Breast epithelium (tissue), 3 donors: ENCODE results near the gene IPO4.

ENCODE experiments used
- POLR2A ChIP-seq: fragments of 450-650 bp; IDR thresholded peaks from one replicate; pipeline ENCODE4 v1.6.1; 2016; ENCODE audit warnings: antibody characterized with exemption, mild to moderate bottlenecking, moderate library complexity
- TF ChIP-seq, protein P1 (sequence below), 3 donors: fragments of 450-650 bp; IDR thresholded peaks; one replicate each; pipeline ENCODE4 v1.5.1; 2016 to 2017; ENCODE audit warnings: antibody characterized with exemption in 3 of 3, mild to moderate bottlenecking in 3 of 3, moderate library complexity in 3 of 3

DNA sequence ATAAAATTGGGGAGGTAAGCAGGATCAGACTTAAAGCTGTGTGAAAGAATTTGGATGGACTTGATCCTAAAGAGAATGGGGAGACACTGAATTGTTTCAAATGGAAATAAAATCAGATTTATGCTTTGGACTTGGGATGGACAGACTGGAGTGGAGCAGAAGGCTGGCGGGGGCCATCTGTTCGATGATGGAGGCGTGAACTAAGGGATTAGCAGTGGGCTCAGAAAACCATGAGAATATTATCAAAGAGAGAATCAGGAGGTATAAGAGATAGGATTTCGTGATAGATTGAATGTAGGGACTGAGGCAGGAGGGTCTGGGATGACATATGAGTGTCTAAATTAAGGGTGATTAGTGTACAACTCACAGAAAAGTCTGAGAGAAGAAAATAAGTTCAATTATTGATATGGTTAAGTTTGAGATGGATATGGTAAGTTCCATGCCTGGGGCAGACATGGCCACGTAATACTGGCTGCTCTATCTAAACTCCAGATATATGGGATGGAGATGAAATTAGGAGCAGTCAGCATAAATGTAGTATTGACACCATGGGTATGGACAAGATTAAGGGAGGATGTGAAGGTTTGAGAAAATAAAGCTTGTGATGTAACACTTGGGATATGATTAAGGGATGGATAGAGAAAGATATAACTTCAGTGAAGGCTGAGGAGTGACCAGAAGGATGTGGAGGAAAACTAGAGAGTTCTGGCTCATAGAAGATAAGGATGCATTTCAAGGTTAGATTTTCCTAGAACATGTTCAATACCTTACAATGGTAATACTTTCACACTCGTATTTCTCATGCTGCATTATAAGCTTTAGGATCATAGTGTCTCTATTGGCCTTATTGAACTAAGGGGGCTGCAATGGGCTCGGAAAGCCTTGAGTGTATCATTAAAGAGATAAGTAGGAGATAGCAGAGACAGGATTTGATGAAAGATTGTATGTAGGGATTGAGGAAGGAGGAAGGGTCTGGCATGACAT is 15.8 kb upstream of the IPO4 start:
- TF ChIP-seq, protein P1, sequence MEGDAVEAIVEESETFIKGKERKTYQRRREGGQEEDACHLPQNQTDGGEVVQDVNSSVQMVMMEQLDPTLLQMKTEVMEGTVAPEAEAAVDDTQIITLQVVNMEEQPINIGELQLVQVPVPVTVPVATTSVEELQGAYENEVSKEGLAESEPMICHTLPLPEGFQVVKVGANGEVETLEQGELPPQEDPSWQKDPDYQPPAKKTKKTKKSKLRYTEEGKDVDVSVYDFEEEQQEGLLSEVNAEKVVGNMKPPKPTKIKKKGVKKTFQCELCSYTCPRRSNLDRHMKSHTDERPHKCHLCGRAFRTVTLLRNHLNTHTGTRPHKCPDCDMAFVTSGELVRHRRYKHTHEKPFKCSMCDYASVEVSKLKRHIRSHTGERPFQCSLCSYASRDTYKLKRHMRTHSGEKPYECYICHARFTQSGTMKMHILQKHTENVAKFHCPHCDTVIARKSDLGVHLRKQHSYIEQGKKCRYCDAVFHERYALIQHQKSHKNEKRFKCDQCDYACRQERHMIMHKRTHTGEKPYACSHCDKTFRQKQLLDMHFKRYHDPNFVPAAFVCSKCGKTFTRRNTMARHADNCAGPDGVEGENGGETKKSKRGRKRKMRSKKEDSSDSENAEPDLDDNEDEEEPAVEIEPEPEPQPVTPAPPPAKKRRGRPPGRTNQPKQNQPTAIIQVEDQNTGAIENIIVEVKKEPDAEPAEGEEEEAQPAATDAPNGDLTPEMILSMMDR (IDR thresholded peaks at IDR 0.05) = no peak
- TF ChIP-seq POLR2A = no peak
